GM19395 (cell line): ENCODE measurements around the gene GGT1.
"Not testable (repeated sequence)": the region's sequence is repeated elsewhere in the genome, so short reads cannot be mapped to it uniquely, and the experiment has no call there.

Experiments
- ATAC-seq: cut with Tn5 transposase; IDR thresholded peaks from one replicate; pipeline ENCODE4 v1.9.1; 2021; ENCODE audit warnings: mild to moderate bottlenecking, moderate library complexity; ENCODE audit not compliant: unreplicated experiment

Gene GGT1

DNA sequence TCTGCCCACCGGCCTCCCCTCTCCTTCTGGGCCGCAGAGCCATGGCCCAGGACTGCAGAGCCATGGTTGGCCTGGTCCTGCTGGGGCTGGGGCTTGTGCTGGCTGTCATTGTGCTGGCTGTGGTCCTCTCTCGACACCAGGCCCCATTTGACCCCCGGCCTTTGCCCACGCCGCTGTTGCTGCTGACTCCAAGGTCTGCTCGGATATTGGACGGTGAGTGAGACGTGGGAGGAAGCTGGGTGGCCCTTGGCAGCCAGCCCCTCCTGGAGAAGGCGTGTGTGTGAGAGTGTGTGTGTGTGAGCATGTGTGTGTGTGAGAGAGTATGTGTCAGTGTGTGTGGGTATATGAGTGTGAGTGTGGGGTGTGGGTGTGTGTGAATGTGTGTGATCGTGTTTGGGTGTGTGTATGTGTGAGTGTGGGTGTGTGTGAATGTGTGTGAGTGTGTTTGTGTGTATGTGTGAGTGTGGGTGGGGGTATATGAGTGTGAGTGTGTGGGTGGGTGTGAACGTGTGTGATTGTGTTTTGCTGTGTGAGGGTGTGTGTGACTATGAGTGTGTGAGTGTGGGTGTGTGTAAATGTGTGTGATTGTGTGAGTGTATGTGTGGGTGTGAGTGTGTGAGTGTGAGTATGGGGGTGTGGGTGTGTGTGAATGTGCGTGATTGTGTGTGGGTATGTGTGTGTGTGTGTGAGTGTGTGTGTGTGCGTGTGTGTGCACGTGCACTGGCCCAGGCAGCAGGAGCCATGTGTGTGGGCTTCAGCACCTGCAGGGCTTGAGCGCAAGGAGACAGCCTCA is 30.4 kb downstream of the GGT1 start:
- not testable (repeated sequence) for ATAC-seq

DNA sequence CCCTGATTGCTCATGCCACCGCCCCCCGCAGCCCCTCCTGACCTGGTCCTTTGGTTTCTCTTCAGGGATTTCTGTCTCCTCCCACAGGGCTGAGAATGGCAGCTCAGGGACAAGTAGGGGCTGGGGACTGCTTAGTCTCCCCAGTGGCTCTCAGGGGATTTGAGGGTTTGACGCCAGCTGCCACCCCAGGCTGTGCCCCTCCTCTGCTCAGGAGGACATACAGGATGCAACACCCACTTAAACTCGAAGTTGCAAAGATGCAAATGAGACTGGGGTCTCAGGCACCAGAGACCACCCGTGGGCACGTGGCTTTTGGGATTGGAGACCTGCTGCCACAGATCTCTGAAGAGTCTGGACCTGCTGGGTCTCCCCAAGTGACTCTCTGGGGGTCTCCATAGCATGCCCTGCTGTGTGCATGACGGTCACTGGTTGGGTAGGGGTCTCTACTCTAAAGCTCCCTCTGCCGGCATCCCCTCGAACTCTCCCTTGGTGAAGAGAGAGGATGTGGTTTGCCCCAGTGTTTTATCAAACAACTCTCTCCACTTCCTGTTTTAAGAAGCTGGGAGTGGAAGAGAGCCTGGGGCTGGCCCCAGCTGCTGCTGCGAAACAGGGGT is 31.9 kb downstream of the GGT1 start:
- not testable (repeated sequence) for ATAC-seq

GRCh38 chr22:24636513-24636912 is 33.5 kb downstream of the GGT1 start:
- not testable (repeated sequence) for ATAC-seq

DNA sequence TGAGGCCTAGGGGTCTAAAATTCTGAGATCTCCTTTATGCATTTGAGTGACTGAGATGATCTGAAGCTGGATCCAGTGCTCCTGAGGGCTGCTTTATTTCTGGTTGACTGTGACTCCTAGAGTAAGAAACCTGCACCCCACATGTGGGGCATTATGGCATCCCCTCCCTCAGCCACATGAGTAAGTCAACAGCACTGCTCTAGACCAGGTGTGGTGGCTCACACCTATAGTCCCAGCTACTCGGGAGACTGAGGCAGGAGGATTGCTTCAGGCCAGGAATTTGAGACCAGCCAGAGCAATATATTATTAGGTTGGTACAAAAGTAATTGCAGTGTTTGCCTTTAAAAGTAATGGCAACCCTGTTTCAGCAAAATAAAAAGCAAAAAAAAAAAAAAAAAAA is 39.3 kb downstream of the GGT1 start:
- not testable (repeated sequence) for ATAC-seq

DNA sequence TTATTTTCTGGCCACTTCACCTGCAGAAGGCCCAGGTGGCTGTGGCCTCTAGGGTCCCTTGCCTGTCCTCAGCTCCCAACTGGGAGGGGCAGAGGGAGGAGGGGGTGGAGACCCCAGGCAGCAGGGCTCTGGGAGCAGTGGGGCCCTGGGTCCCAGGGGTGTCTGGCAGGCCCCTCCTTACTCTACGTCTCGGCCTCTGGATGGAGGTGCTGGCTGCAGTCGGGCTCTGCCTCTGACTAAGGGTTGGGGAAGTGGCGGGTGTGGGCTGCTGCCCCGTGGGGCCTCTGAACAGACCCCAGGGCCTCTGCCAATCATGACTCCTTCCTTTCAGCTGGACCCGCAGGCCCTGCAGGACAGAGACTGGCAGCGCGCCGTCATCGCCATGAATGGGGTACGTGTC is 41.4 kb downstream of the GGT1 start:
- not testable (repeated sequence) for ATAC-seq

DNA sequence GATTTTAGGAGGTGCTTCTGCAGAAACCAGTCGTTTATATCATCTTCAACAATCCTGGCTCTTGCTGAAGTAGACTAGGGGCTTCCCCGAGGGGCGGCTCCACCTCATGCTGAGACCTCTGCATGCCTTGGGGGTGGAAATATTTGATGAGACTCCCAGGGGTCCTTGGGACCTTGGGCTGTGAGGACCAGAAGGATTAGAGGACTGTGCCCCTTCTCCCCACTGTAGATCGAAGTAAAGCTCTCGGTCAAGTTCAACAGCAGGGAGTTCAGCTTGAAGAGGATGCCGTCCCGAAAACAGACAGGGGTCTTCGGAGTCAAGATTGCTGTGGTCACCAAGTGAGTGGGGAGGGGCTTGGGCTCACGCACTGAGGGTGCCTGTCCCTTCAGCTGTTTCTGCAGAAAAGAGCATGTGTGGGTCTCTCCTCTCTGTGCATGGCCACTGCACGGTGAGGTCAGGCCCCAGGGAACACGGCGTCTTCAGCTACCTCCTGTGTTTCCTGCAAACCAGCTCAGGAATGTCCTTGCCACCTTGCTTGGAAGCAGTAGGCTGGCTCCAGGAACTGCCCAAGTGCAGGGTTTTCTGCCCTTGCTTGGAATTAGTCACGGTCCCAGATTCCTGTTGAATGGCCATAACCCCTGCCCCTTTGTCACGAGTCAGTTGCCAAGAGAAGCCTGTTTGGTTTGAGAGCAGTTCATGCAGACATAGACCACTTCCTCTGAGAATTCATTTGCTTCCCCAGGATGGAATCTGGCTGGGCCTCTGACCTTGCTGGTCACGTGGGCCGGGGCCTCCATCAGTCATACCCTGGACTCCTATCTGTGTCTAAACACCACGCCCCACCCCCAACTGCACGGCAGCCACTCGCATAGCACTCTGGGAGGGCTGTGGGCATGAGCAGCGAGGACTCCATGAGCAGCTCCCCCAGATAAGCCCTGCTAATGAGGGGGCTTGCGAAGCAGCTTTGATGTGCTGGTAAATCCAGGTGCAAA is 42.7 kb downstream of the GGT1 start:
- ATAC-seq = not testable (repeated sequence)

DNA sequence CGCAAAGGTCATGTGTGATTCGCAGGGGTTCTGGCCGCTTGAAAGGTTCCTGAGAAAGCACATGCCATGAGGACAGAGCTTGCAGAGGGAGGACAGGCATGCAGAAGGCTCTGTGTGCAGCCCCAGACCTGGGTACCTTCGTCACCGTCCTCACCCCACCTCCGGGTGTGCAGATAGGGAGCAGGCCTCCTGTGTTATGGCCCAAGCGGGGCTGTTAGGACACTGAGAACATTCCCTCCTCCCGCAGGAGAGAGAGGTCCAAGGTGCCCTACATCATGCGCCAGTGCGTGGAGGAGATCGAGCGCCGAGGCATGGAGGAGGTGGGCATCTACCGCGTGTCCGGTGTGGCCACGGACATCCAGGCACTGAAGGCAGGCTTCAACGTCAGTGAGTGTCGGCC is 43.8 kb downstream of the GGT1 start:
- ATAC-seq = not testable (repeated sequence)

GRCh38 chr22:24649371-24649770 is 46.4 kb downstream of the GGT1 start:
- not testable (repeated sequence) for ATAC-seq

DNA sequence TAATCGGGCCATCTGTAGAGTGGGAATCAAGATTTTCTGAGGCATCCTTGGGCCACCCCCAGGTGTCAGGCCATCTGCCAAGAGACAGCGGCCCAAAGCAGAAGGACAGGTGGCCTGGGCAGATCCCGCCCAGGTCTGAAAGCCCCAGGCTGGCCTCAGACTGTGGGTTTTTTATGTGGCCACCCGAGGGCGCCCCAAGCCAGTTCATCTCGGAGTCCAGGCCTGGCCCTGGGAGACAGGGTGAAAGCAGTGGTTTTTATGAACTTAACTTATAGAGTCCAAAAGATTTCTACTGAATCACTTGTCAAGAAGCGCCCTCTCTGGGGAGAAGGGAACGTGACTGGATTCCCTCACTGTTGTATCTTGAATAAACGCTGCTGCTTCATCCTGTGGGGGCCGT is 47.9 kb downstream of the GGT1 start:
- not testable (repeated sequence) for ATAC-seq

- not testable (repeated sequence) for ATAC-seq
These were observed 62.4 kb downstream of the GGT1 start for GRCh38 chr22:24665395-24665794.

- not testable (repeated sequence) for ATAC-seq
These were observed 64.9 kb downstream of the GGT1 start for GRCh38 chr22:24667904-24668303.

DNA sequence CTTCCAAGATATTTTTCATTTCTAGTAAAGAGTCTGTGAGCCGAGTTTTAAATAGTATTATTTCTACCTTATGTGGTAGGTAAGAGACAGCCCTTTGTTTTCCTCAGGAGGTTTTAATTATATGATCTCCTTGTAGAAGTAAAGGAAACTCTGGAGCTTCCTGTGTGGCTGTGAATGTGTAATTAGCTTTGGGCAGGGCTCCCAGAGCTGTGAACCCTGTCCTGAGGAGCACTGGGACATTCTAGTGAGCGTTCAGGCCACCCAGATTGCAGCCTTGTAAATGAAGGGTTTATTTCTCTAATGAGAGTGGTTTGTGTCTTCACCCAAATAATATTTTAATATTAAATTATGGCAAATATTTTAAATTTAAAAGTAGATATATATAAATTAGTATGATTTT is 69.5 kb downstream of the GGT1 start:
- not testable (repeated sequence) for ATAC-seq
